K562 (cell line): ENCODE measurements around the gene COLQ. TPM values are rescaled to one million over a fixed set of nuclear protein-coding genes. Genes with fewer than 3 reads are reported as not detected.

Source experiments
- ATAC-seq: fragments of 200-7000 bp; cut with Tn5 transposase; 3 replicates; pipeline ENCODE4 v1.9.1; 2020; ENCODE audit warnings: moderate library complexity
- BruUV-seq: library from RNA; stranded (reverse); fragments of 400-500 nt; replicated peaks from 2 replicates; lab custom pipeline; 2021; lab: Mats Ljungman, UMichigan
- CTCF ChIA-PET: fragments of 300-600 bp; formaldehyde crosslinking; extraction: SDS; loops from one replicate; lab custom pipeline; 2021; ENCODE audit warnings: low intra/inter-chr PET ratio; lab: Yijun Ruan, JAX
- POLR2A ChIA-PET: fragments of 300-600, 350-650 bp; sonication (Branson Sonifier 250); formaldehyde crosslinking; extraction: SDS; loops from one replicate; lab custom pipeline; 2021; ENCODE audit warnings: antibody characterized with exemption, inconsistent platforms; lab: Yijun Ruan, JAX
- DNase-seq, 4 experiments: peaks; one replicate each; pipeline versions ENCODE4 v3.0.0 to v3.0.0-alpha.2; 2011 to 2018; ENCODE audit warnings: low spot score in 3 of 4, mixed read lengths in 3 of 4; ENCODE audit errors: extremely low read depth in 1 of 4
- FAIRE-seq: peaks from 2 replicates; lab custom pipeline; 2011; peaks lifted over from hg19 to GRCh38; lab: Jason Lieb, UNC
- H2AFZ ChIP-seq: 2 replicates; pipeline ENCODE4 v1.6.0; 2011; ENCODE audit warnings: low read depth, low read length, control low read depth, inconsistent platforms
- H3K27ac ChIP-seq: fragments of 200-600 bp; 3 replicates; pipeline ENCODE4 v1.8.0; 2011; ENCODE audit warnings: low read depth, mild to moderate bottlenecking, control low read depth, inconsistent platforms, low read length, moderate library complexity, mixed read lengths; ENCODE audit errors: extremely low read depth
- H3K27me3 ChIP-seq, 2 experiments: fragments of 300-600 bp in 1 of 2; 2 replicates in 1 of 2; 3 replicates in 1 of 2; pipeline versions ENCODE4 v1.6.0 to v1.8.0; 2011; ENCODE audit warnings: inconsistent platforms in 2 of 2, low read length in 2 of 2, mild to moderate bottlenecking in 1 of 2, mixed read lengths in 1 of 2, moderate library complexity in 1 of 2; ENCODE audit not compliant: control insufficient read depth in 2 of 2, insufficient read depth in 2 of 2
- H3K36me3 ChIP-seq: fragments of 300-600 bp; 3 replicates; pipeline ENCODE4 v1.8.0; 2011; ENCODE audit warnings: mild to moderate bottlenecking, low read length, inconsistent platforms; ENCODE audit not compliant: control insufficient read depth, insufficient read depth
- H3K4me1 ChIP-seq, 2 experiments: fragments of 200-600 bp in 1 of 2; replicated peaks in 1 of 2; 2 replicates in 1 of 2; 3 replicates in 1 of 2; pipeline versions ENCODE4 v1.5.1 to v1.8.0; 2011; ENCODE audit warnings: inconsistent platforms in 2 of 2, low read length in 2 of 2, mild to moderate bottlenecking in 1 of 2, mixed read lengths in 1 of 2, moderate library complexity in 1 of 2; ENCODE audit not compliant: control insufficient read depth in 2 of 2, insufficient read depth in 2 of 2
- H3K4me2 ChIP-seq: 2 replicates; pipeline ENCODE4 v1.6.1; 2011; ENCODE audit warnings: low read length, control low read depth, inconsistent platforms, mixed read lengths; ENCODE audit not compliant: insufficient read depth
- H3K4me3 ChIP-seq: fragments of 200-600 bp; sonication (generic), shearing (Covaris generic); 2 replicates; pipeline ENCODE4 v1.5.1; 2016; ENCODE audit warnings: control low read depth, inconsistent platforms
- H3K79me2 ChIP-seq: fragments of 200-600 bp; 3 replicates; pipeline ENCODE4 v1.8.0; 2011; ENCODE audit warnings: low read length, inconsistent platforms; ENCODE audit not compliant: control insufficient read depth, insufficient read depth
- H3K9ac ChIP-seq, 2 experiments: 2 replicates each; pipeline versions ENCODE4 v1.6.0 to v1.6.1; 2011; ENCODE audit warnings: low read depth in 2 of 2, low read length in 2 of 2, control low read depth in 1 of 2, inconsistent platforms in 1 of 2, mild to moderate bottlenecking in 1 of 2, mixed read lengths in 1 of 2; ENCODE audit not compliant: insufficient read depth in 1 of 2
- H3K9me1 ChIP-seq: one replicate; pipeline ENCODE4 v1.6.0; 2011; ENCODE audit warnings: inconsistent platforms, mild to moderate bottlenecking, low read length, moderate library complexity; ENCODE audit not compliant: control insufficient read depth, insufficient read depth
- H3K9me3 ChIP-seq: replicated peaks from 2 replicates; pipeline ENCODE4 v1.5.1; 2011; ENCODE audit warnings: low read depth, low read length, inconsistent platforms; ENCODE audit not compliant: control insufficient read depth, insufficient read depth
- H4K20me1 ChIP-seq: replicated peaks from 2 replicates; pipeline ENCODE4 v1.6.1; 2011; ENCODE audit warnings: low read length, inconsistent platforms, mixed read lengths; ENCODE audit not compliant: control insufficient read depth, insufficient read depth
- ARID3B ChIP-seq: fragments of 250-450 bp; sonication (Bioruptor Pico); IDR thresholded peaks from 2 replicates; pipeline ENCODE4 v1.4.0; 2020; ENCODE audit warnings: borderline replicate concordance
- CBFA2T2 ChIP-seq: fragments of 450-650 bp; conservative IDR thresholded peaks from 2 replicates; pipeline ENCODE4 v1.6.1; 2017; ENCODE audit warnings: mild to moderate bottlenecking
- MEF2D ChIP-seq: conservative IDR thresholded peaks from 2 replicates; pipeline ENCODE4 v1.6.1; 2016; ENCODE audit warnings: low read depth, missing genetic modification characterization, missing compliant biosample characterization
- MYBL2 ChIP-seq, 2 experiments: fragments of 450-650 bp in 1 of 2; sonication (generic) in 1 of 2; formaldehyde crosslinking in 1 of 2; IDR thresholded peaks; 2 replicates each; pipeline versions ENCODE4 v1.6.1 to v1.8.1; 2017 to 2022; ENCODE audit warnings: borderline replicate concordance in 1 of 2, inconsistent platforms in 1 of 2, low read depth in 1 of 2, mild to moderate bottlenecking in 1 of 2, missing genetic modification reagents in 1 of 2, moderate library complexity in 1 of 2
- NR2C2 ChIP-seq, 2 experiments: fragments of 200-800 bp in 1 of 2; sonication (Bioruptor generic) in 1 of 2; sonication (generic) in 1 of 2; formaldehyde crosslinking in 1 of 2; IDR thresholded peaks; 2 replicates each; pipeline versions ENCODE4 v1.6.1 to v1.8.0; 2016 to 2022; ENCODE audit warnings: mild to moderate bottlenecking in 1 of 2, missing compliant biosample characterization in 1 of 2, missing genetic modification characterization in 1 of 2, missing genetic modification reagents in 1 of 2
- POLR2AphosphoS5 ChIP-seq: IDR thresholded peaks from 2 replicates; pipeline ENCODE4 v1.6.1; 2011; ENCODE audit warnings: mild to moderate bottlenecking, low read depth, low read length, moderate library complexity; ENCODE audit not compliant: control insufficient read depth, insufficient read depth
- RUNX1 ChIP-seq: sonication (generic); IDR thresholded peaks from 2 replicates; pipeline ENCODE4 v1.6.1; 2016; ENCODE audit warnings: antibody characterized with exemption, low read depth
- SREBF1 ChIP-seq: fragments of 150-350 bp; IDR thresholded peaks from 2 replicates; pipeline ENCODE4 v1.6.1; 2014; ENCODE audit warnings: antibody characterized with exemption, low read depth, low read length, borderline replicate concordance
- SRSF3 ChIP-seq: fragments of 200-400 bp; formaldehyde crosslinking; IDR thresholded peaks from 2 replicates; pipeline ENCODE4 v1.6.1; 2016; ENCODE audit warnings: mild to moderate bottlenecking, low read length, moderate library complexity; ENCODE audit not compliant: insufficient read depth
- TEAD4 ChIP-seq, 2 experiments: sonication (generic) in 1 of 2; formaldehyde crosslinking in 1 of 2; IDR thresholded peaks; 2 replicates each; pipeline versions ENCODE4 v1.6.1 to v1.8.0; 2012 to 2022; ENCODE audit warnings: borderline replicate concordance in 1 of 2, inconsistent platforms in 1 of 2, low read length in 1 of 2, mild to moderate bottlenecking in 1 of 2, missing genetic modification reagents in 1 of 2
- ZBTB9 ChIP-seq: fragments of 450-650 bp; formaldehyde crosslinking; IDR thresholded peaks from 2 replicates; pipeline ENCODE4 v1.4.0; 2020; ENCODE audit warnings: mild to moderate bottlenecking, moderate library complexity
- ZNF589 ChIP-seq: fragments of 200-800 bp; sonication (Bioruptor generic); IDR thresholded peaks from 2 replicates; pipeline ENCODE4 v1.6.1; 2016; ENCODE audit warnings: low read depth, missing genetic modification characterization, missing compliant biosample characterization
- ZNF707 ChIP-seq: fragments of 250-450 bp; sonication (Bioruptor Pico); conservative IDR thresholded peaks from 2 replicates; pipeline ENCODE4 v1.8.0; 2022; ENCODE audit warnings: inconsistent platforms, mild to moderate bottlenecking, moderate library complexity
- ZNF766 ChIP-seq: fragments of 200-800 bp; sonication (Bioruptor generic); conservative IDR thresholded peaks from 2 replicates; pipeline ENCODE4 v1.6.1; 2016; ENCODE audit warnings: missing genetic modification characterization, missing compliant biosample characterization
- WGBS: fragments of 100-300 bp; shearing (Covaris generic); methylation state at CpG from one replicate; pipeline ENCODE4 v1.1.6; 2016; ENCODE audit warnings: low coverage, mixed read lengths; ENCODE audit not compliant: insufficient coverage; ENCODE audit errors: missing lambda C conversion rate; 5-methylcytosine and 5-hydroxymethylcytosine counted together
- in situ Hi-C: fragments of 300-500 bp; cut with MboI; formaldehyde crosslinking; loops from 4 replicates; pipeline ENCODE4 v1.15.0; 2018; ENCODE audit warnings: inconsistent platforms, mixed read lengths
- intact Hi-C: fragments of 100-400 bp; cut with micrococcal nuclease; formaldehyde crosslinking; loops from 2 replicates; pipeline ENCODE4 v1.14.2; 2022
- polyA plus RNA-seq, 8 experiments: library from polyadenylated mRNA; depleted of rRNA in 4 of 8; stranded (reverse) in 5 of 8; unstranded in 3 of 8; fragments of >200 nt; fragmentation: Nextera tagmentation in 2 of 8; fragmentation: Illumina TruSeq in 1 of 8; extraction: Ambion mirVana in 2 of 8; extraction: Trizol in 1 of 8; gene quantifications; 2 replicates each; pipeline versions ENCODE4 v1.2.1 to v1.2.3, GENCODE V29; 2011 to 2014; ENCODE audit warnings: inconsistent platforms in 1 of 8, missing spikeins in 1 of 8
- total RNA-seq, 7 experiments: library from RNA; depleted of rRNA in 6 of 7; stranded (reverse); fragments of >200 nt in 6 of 7; fragmentation: Illumina TruSeq in 2 of 7; extraction: Trizol in 2 of 7; gene quantifications; 2 replicates each; pipeline versions ENCODE4 v1.2.1 to v1.2.3, GENCODE V29; 2011 to 2021; ENCODE audit warnings: low replicate concordance in 1 of 7
- TF ChIP-seq, protein P1 (sequence below): fragments of 250-450 bp; sonication (Bioruptor Pico); IDR thresholded peaks from 2 replicates; pipeline ENCODE4 v1.4.0; 2020; ENCODE audit warnings: mild to moderate bottlenecking, moderate library complexity, borderline replicate concordance

COLQ gene
- total and polyA plus RNA-seq, 9 of the 15 experiments (the other 6 are each of a cell fraction or from before 2014, with no cell fraction given): 0.04 to 0.36 (median 0.27) TPM; not detected in 4

DNA sequence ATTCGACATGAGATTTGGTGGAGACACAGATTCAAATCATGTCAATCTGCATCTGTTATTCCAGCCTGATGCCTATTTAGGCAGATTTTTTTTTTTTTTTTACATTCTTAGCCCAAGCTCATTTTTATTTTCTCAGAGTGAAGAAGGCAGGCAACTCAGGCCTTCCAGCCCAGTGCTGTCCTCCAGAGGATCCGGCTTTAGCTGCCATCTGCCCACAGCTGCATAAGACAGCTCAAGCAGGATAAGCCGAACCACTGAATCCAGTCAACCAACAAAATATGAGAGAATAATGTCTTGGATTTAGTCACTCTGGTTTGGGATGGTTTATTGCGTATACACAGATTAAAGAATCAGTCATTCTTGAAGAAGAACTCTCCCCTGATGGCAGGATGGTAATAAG is 19.9 kb upstream of the COLQ start (continued):
- TF ChIP-seq ZNF707 (CRISPR knock-in tag) (no peak), RUNX1 (no peak), POLR2AphosphoS5 (no peak), ZNF589 (no peak), NR2C2 (CRISPR knock-in tag; IDR thresholded peaks at IDR 0.05) (no peak), NR2C2 (tag; IDR thresholded peaks at IDR 0.05) (no peak), MYBL2 (IDR thresholded peaks at IDR 0.05; ENCODE audit: low read depth) (no peak), MYBL2 (CRISPR knock-in tag; IDR thresholded peaks at IDR 0.05; ENCODE audit: borderline replicate concordance) (no peak), SRSF3 (no peak)
- TF ChIP-seq, all 486 proteins: peak for 0

- Histone ChIP-seq H3K27ac (no peak overlapping the region), H3K9ac (peak overlapping the region in 1 of 2 experiments; percentile 39; a peak in 1 of 4 replicates), H4K20me1 (no peaks in the 10 kb centered on the region), H3K79me2 (no peaks in the 10 kb centered on the region), H3K4me1 (no peaks in the 10 kb centered on the region), H3K4me3 (no peak overlapping the region), H3K36me3 (no peaks in the 10 kb centered on the region), H3K9me1 (no peaks in the 10 kb centered on the region), H2AFZ (no peak overlapping the region), H3K9me3 (no peaks in the 10 kb centered on the region), H3K27me3 (peaks cover 35 to 43% of the 10 kb centered on the region in 2 experiments; a peak in 4 of 5 replicates), H3K4me2 (no peak overlapping the region)
- ChIA-PET CTCF (no interaction called here), POLR2A (no interaction called here)
- 0% methylated on average over 1 of the region's 1 CpG for WGBS
- ATAC-seq: no peak
- no TSS peak for BruUV-seq
- no peak for DNase-seq
- no peak for FAIRE-seq
- in situ Hi-C loops (no loop called here), intact Hi-C loops (no loop called here)
- TF ChIP-seq, protein P1, sequence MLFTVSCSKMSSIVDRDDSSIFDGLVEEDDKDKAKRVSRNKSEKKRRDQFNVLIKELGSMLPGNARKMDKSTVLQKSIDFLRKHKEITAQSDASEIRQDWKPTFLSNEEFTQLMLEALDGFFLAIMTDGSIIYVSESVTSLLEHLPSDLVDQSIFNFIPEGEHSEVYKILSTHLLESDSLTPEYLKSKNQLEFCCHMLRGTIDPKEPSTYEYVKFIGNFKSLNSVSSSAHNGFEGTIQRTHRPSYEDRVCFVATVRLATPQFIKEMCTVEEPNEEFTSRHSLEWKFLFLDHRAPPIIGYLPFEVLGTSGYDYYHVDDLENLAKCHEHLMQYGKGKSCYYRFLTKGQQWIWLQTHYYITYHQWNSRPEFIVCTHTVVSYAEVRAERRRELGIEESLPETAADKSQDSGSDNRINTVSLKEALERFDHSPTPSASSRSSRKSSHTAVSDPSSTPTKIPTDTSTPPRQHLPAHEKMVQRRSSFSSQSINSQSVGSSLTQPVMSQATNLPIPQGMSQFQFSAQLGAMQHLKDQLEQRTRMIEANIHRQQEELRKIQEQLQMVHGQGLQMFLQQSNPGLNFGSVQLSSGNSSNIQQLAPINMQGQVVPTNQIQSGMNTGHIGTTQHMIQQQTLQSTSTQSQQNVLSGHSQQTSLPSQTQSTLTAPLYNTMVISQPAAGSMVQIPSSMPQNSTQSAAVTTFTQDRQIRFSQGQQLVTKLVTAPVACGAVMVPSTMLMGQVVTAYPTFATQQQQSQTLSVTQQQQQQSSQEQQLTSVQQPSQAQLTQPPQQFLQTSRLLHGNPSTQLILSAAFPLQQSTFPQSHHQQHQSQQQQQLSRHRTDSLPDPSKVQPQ (CRISPR knock-in tag): no peak
- TF ChIP-seq SREBF1 (no peak), MEF2D (tag) (no peak), TEAD4 (IDR thresholded peaks at IDR 0.05; ENCODE audit: low read length) (no peak), TEAD4 (CRISPR knock-in tag; IDR thresholded peaks at IDR 0.05; ENCODE audit: borderline replicate concordance) (no peak), ZBTB9 (no peak), ZNF766 (no peak), CBFA2T2 (no peak), ARID3B (CRISPR knock-in tag) (no peak)
Observed at GRCh38 chr3:15539066-15539465, 17.6 kb upstream of the COLQ start.
